H1 (cell line): ENCODE data around the gene NUDT19. TPM values are rescaled to one million over a fixed set of nuclear protein-coding genes. Genes with fewer than 3 reads are reported as not detected.

Source experiments
- CTCF ChIA-PET: fragments of 300-600 bp; sonication (Branson Sonifier 250); formaldehyde crosslinking; loops from one replicate; lab custom pipeline; 2021; ENCODE audit not compliant: partially characterized antibody; lab: Charles Lee
- POLR2A ChIA-PET: fragments of 300-600 bp; sonication (Branson Sonifier 250); formaldehyde crosslinking; loops from one replicate; lab custom pipeline; 2021; ENCODE audit warnings: inconsistent platforms; ENCODE audit not compliant: partially characterized antibody; lab: Charles Lee
- DNase-seq, 2 experiments: peaks; one replicate each; pipeline versions ENCODE4 v3.0.0 to v3.0.0-alpha.2; 2010 to 2022; ENCODE audit warnings: low spot score in 2 of 2, low read depth in 1 of 2, mixed read lengths in 1 of 2
- FAIRE-seq: peaks from 2 replicates; lab custom pipeline; 2011; peaks lifted over from hg19 to GRCh38; lab: Jason Lieb, UNC
- H2AFZ ChIP-seq: 2 replicates; pipeline ENCODE4 v1.8.1; 2012; ENCODE audit warnings: low read length, inconsistent platforms
- H2AK5ac ChIP-seq: 2 replicates; pipeline ENCODE4 v1.6.1; 2013; ENCODE audit warnings: low read depth, low read length
- H2BK120ac ChIP-seq: replicated peaks from 2 replicates; pipeline ENCODE3; 2013; ENCODE audit warnings: low read depth, low read length, inconsistent platforms
- H2BK12ac ChIP-seq: 2 replicates; pipeline ENCODE4 v1.6.1; 2013; ENCODE audit warnings: low read depth, low read length
- H2BK15ac ChIP-seq: 2 replicates; pipeline ENCODE4 v1.6.1; 2013; ENCODE audit warnings: low read length
- H2BK20ac ChIP-seq: 2 replicates; pipeline ENCODE4 v1.6.1; 2013; ENCODE audit warnings: low read length
- H2BK5ac ChIP-seq: 2 replicates; pipeline ENCODE4 v1.6.1; 2013; ENCODE audit warnings: low read depth, low read length
- H3K14ac ChIP-seq: 2 replicates; pipeline ENCODE4 v1.6.1; 2013; ENCODE audit warnings: inconsistent platforms; ENCODE audit not compliant: insufficient read length
- H3K18ac ChIP-seq: 2 replicates; pipeline ENCODE4 v1.6.1; 2013; ENCODE audit warnings: low read length; ENCODE audit errors: extremely low read depth
- H3K23ac ChIP-seq: 2 replicates; pipeline ENCODE4 v1.6.1; 2013; ENCODE audit warnings: inconsistent platforms; ENCODE audit not compliant: insufficient read length
- H3K23me2 ChIP-seq: 2 replicates; pipeline ENCODE4 v1.6.1; 2013; ENCODE audit warnings: low read depth, low read length
- H3K27ac ChIP-seq: 2 replicates; pipeline ENCODE4 v1.6.1; 2011; ENCODE audit warnings: low read depth, low read length, inconsistent platforms
- H3K27me3 ChIP-seq, 4 experiments: replicated peaks in 1 of 4; 1 replicate in 1 of 4; 2 replicates in 3 of 4; pipeline versions ENCODE4 v1.6.1 to v1.8.1; 2011 to 2013; ENCODE audit warnings: low read length in 3 of 4, mild to moderate bottlenecking in 3 of 4, inconsistent platforms in 2 of 4, mixed read lengths in 2 of 4, moderate library complexity in 1 of 4; ENCODE audit not compliant: control insufficient read depth in 3 of 4, insufficient read depth in 3 of 4; ENCODE audit errors: extremely low read depth in 1 of 4
- H3K36me3 ChIP-seq, 4 experiments: 2 replicates each; pipeline versions ENCODE4 v1.6.1 to v1.8.1; 2011 to 2013; ENCODE audit warnings: mild to moderate bottlenecking in 4 of 4, low read length in 3 of 4, moderate library complexity in 2 of 4, control low read depth in 1 of 4, inconsistent platforms in 1 of 4; ENCODE audit not compliant: insufficient read depth in 4 of 4, control insufficient read depth in 2 of 4
- H3K4ac ChIP-seq: replicated peaks from 2 replicates; pipeline ENCODE3; 2013; ENCODE audit warnings: low read length, low read depth, mixed read lengths, inconsistent platforms; ENCODE audit not compliant: insufficient read length
- H3K4me1 ChIP-seq, 4 experiments: replicated peaks in 1 of 4; 1 replicate in 1 of 4; 2 replicates in 3 of 4; pipeline versions ENCODE4 v1.6.1 to v1.8.1; 2011 to 2013; ENCODE audit warnings: low read length in 3 of 4, inconsistent platforms in 2 of 4, mixed read lengths in 1 of 4; ENCODE audit not compliant: insufficient read depth in 4 of 4, control insufficient read depth in 3 of 4
- H3K4me2 ChIP-seq, 2 experiments: 2 replicates each; pipeline versions ENCODE4 v1.6.1 to v1.8.1; 2011 to 2013; ENCODE audit warnings: low read depth in 2 of 2, low read length in 2 of 2, control low read depth in 1 of 2, inconsistent platforms in 1 of 2, mild to moderate bottlenecking in 1 of 2; ENCODE audit not compliant: insufficient read depth in 1 of 2
- H3K4me3 ChIP-seq, 4 experiments: fragments of 200-600, 300-600 bp in 1 of 4; sonication (generic), shearing (Covaris generic), sonication (Bioruptor Twin) in 1 of 4; 2 replicates each; pipeline versions ENCODE4 v1.5.1 to v1.8.1; 2011 to 2016; ENCODE audit warnings: low read length in 4 of 4, low read depth in 3 of 4, control low read depth in 2 of 4, inconsistent platforms in 2 of 4, mild to moderate bottlenecking in 2 of 4, mixed read lengths in 1 of 4, moderate library complexity in 1 of 4; ENCODE audit not compliant: insufficient read depth in 2 of 4; ENCODE audit errors: extremely low read depth in 1 of 4
- H3K56ac ChIP-seq: replicated peaks from 2 replicates; pipeline ENCODE3; 2013; ENCODE audit warnings: low read depth, mild to moderate bottlenecking, mixed read lengths, low read length, inconsistent platforms; ENCODE audit not compliant: insufficient read length
- H3K79me1 ChIP-seq: 2 replicates; pipeline ENCODE4 v1.6.1; 2013; ENCODE audit warnings: low read depth, low read length, control low read depth
- H3K79me2 ChIP-seq, 2 experiments: 2 replicates each; pipeline versions ENCODE4 v1.6.1 to v1.8.1; 2012 to 2013; ENCODE audit warnings: low read length in 2 of 2, mild to moderate bottlenecking in 2 of 2, inconsistent platforms in 1 of 2; ENCODE audit not compliant: insufficient read depth in 2 of 2, control insufficient read depth in 1 of 2
- H3K9ac ChIP-seq, 4 experiments: replicated peaks in 1 of 4; 1 replicate in 1 of 4; 2 replicates in 3 of 4; pipeline versions ENCODE4 v1.6.1 to v1.8.1; 2011 to 2013; ENCODE audit warnings: low read depth in 3 of 4, low read length in 3 of 4, control low read depth in 2 of 4, mild to moderate bottlenecking in 2 of 4, moderate library complexity in 2 of 4, inconsistent platforms in 1 of 4; ENCODE audit errors: extremely low read depth in 1 of 4
- H3K9me3 ChIP-seq, 2 experiments: 2 replicates each; pipeline versions ENCODE4 v1.6.1 to v1.8.1; 2012 to 2013; ENCODE audit warnings: mild to moderate bottlenecking in 2 of 2, moderate library complexity in 2 of 2, control low read depth in 1 of 2, inconsistent platforms in 1 of 2, low read depth in 1 of 2, low read length in 1 of 2, mixed read lengths in 1 of 2; ENCODE audit not compliant: insufficient read depth in 2 of 2
- H4K20me1 ChIP-seq, 2 experiments: replicated peaks in 1 of 2; 2 replicates each; pipeline versions ENCODE3 to v1.8.1; 2011 to 2013; ENCODE audit warnings: inconsistent platforms in 2 of 2, low read length in 2 of 2, mild to moderate bottlenecking in 1 of 2; ENCODE audit not compliant: insufficient read depth in 2 of 2, control insufficient read depth in 1 of 2
- H4K5ac ChIP-seq: 2 replicates; pipeline ENCODE4 v1.6.1; 2013; ENCODE audit warnings: low read length, low read depth, mixed read lengths, inconsistent platforms; ENCODE audit not compliant: insufficient read length
- H4K8ac ChIP-seq: 2 replicates; pipeline ENCODE4 v1.8.0; 2013; ENCODE audit warnings: mild to moderate bottlenecking, moderate library complexity, low read length, inconsistent platforms; ENCODE audit not compliant: insufficient read depth; ENCODE audit errors: extremely low read depth
- H4K91ac ChIP-seq: replicated peaks from 2 replicates; pipeline ENCODE3; 2013; ENCODE audit warnings: low read length, mixed read lengths, inconsistent platforms; ENCODE audit not compliant: insufficient read length
- EZH2 ChIP-seq: fragments of 200-600 bp; sonication (generic); IDR thresholded peaks from 2 replicates; pipeline ENCODE4 v1.7.1; 2012; ENCODE audit warnings: low read depth, mild to moderate bottlenecking, moderate library complexity, low read length, inconsistent platforms; ENCODE audit not compliant: severe bottlenecking
- POLR2A ChIP-seq, 2 experiments: IDR thresholded peaks; 1 replicate in 1 of 2; 2 replicates in 1 of 2; pipeline ENCODE4 v1.6.1; 2011; ENCODE audit warnings: low read depth in 2 of 2, low read length in 2 of 2, mild to moderate bottlenecking in 2 of 2; ENCODE audit errors: control extremely low read depth in 1 of 2
- RAD21 ChIP-seq, 2 experiments: IDR thresholded peaks in 1 of 2; conservative IDR thresholded peaks in 1 of 2; 2 replicates each; pipeline ENCODE4 v1.6.1; 2011; ENCODE audit warnings: low read depth in 2 of 2, low read length in 2 of 2, improper control_type of control experiment in 1 of 2, inconsistent platforms in 1 of 2, mild to moderate bottlenecking in 1 of 2, moderate library complexity in 1 of 2
- SP1 ChIP-seq: IDR thresholded peaks from 2 replicates; pipeline ENCODE4 v1.6.1; 2011; ENCODE audit warnings: low read depth, low read length
- WGBS, 2 experiments: shearing (Covaris generic) in 1 of 2; methylation state at CpG; one replicate each; pipeline versions ENCODE4 v1.1.6 to v1.1.7; 2013 to 2015; ENCODE audit warnings: low lambda C conversion rate in 2 of 2, mixed read lengths in 2 of 2, inconsistent platforms in 1 of 2, low coverage in 1 of 2, missing lambda C conversion rate in 1 of 2; ENCODE audit not compliant: insufficient replicate concordance in 2 of 2, insufficient coverage in 1 of 2, insufficient read length in 1 of 2; ENCODE audit errors: extremely low coverage in 1 of 2, missing lambda C conversion rate in 1 of 2; 5-methylcytosine and 5-hydroxymethylcytosine counted together
- polyA plus RNA-seq, 7 experiments: library from polyadenylated mRNA; depleted of rRNA in 3 of 7; stranded (reverse) in 5 of 7; unstranded in 2 of 7; fragments of >200 nt in 5 of 7; fragments of 200-250 nt in 2 of 7; gene quantifications; 1 replicate in 5 of 7; 2 replicates in 1 of 7; 4 replicates in 1 of 7; pipeline versions ENCODE4 v1.2.1 to v1.2.3, GENCODE V29; 2011 to 2013; ENCODE audit warnings: missing spikeins in 2 of 7, mixed read lengths in 2 of 7
- total RNA-seq: library from RNA; stranded (reverse); fragmentation: NEBNext Ultra II Directional; extraction: Animal tissue kit (Norgen Biotek cat#: 25700); gene quantifications from 2 replicates; pipeline ENCODE4 v1.2.1, GENCODE V29; 2021
- TF ChIP-seq, protein P1 (sequence below), 3 experiments: IDR thresholded peaks; 1 replicate in 2 of 3; 2 replicates in 1 of 3; pipeline versions ENCODE4 v1.5.1 to v1.6.1; 2011; ENCODE audit warnings: low read length in 3 of 3, mild to moderate bottlenecking in 3 of 3, inconsistent platforms in 2 of 3, low read depth in 1 of 3, moderate library complexity in 1 of 3; ENCODE audit not compliant: insufficient read depth in 1 of 3; ENCODE audit errors: control extremely low read depth in 1 of 3

NUDT19 gene
- total and polyA plus RNA-seq, 2 of the 8 experiments (the other 6 are each of a cell fraction or from before 2014, with no cell fraction given), result 2.0 to 3.3 TPM

DNA sequence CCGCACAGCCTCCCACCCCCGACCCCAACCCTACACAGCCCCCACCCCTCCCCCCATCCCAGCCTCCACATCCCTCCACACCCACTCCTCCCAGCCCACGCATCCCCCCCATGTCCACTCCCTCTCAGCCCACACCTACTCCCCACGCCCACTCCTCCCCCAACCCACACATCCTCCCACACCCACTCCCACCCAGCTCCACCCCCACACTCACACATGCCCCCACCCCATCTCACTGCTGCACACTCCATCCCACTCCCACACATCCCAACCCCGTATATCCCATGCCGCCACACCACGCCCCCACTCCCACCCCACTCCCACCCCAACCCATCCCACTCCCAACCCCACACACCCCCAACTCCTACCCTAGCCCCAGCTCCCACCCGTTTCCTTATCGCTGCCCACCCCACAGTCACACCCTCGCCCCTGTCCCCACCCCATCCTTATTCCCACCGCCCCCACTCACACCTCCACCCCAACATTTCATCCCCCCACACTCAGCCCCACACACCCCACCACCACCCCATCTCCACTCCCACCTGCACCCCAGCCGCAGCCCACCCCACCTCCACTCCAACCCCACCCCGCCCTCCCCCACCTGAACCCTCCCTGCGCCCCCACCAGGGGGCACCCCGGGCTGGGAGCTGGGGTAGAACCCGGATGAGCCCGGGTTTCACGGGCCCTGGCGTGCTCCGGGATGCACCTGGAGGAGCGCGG is 28.8 kb downstream of the NUDT19 start:
- Histone ChIP-seq H2BK5ac (no peak overlapping the region), H2BK20ac (no peak overlapping the region), H3K36me3 (no peaks in the 10 kb centered on the region), H2AFZ (no peak overlapping the region), H2BK120ac (no peak overlapping the region), H3K9ac (no peak overlapping the region), H3K4me2 (no peak overlapping the region), H3K4me3 (no peak overlapping the region), H3K23me2 (peaks cover 1% of the 10 kb centered on the region; the same call in 1 of the 2 replicates), H4K8ac (no peak overlapping the region), H3K27ac (no peak overlapping the region), H3K79me2 (no peaks in the 10 kb centered on the region), H2BK15ac (no peak overlapping the region), H3K56ac (no peak overlapping the region), H3K18ac (no peak overlapping the region), H4K91ac (no peak overlapping the region), H2AK5ac (no peak overlapping the region), H4K20me1 (no peaks in the 10 kb centered on the region), H4K5ac (no peak overlapping the region), H3K9me3 (peaks cover 0 to 5% of the 10 kb centered on the region in 2 experiments; a peak in 1 of 4 replicates), H3K4ac (no peak overlapping the region), H2BK12ac (no peak overlapping the region), H3K79me1 (no peaks in the 10 kb centered on the region)
- ChIA-PET CTCF (interaction anchor here (0.6 to 1.0 kb wide), 3 partner anchors 12 to 84 kb away, joined by 3 to 4 read pairs (median 3); no protein-coding TSS in a partner anchor), POLR2A (no interaction called here)
- no peak for DNase-seq
- peak; percentile 32 to 55; a peak in 3 of 4 replicates for TF ChIP-seq RAD21 (IDR thresholded peaks at IDR 0.05 in 1 of 2, conservative IDR thresholded peaks at IDR 0.05 in 1 of 2; ENCODE audit: low read depth in 2 of 2, low read length in 2 of 2)
- no peak for TF ChIP-seq SP1
- TF ChIP-seq POLR2A (IDR thresholded peaks at IDR 0.05; ENCODE audit: control extremely low read depth in 1 of 2, low read depth in 2 of 2, low read length in 2 of 2), result no peak
- TF ChIP-seq, protein P1, sequence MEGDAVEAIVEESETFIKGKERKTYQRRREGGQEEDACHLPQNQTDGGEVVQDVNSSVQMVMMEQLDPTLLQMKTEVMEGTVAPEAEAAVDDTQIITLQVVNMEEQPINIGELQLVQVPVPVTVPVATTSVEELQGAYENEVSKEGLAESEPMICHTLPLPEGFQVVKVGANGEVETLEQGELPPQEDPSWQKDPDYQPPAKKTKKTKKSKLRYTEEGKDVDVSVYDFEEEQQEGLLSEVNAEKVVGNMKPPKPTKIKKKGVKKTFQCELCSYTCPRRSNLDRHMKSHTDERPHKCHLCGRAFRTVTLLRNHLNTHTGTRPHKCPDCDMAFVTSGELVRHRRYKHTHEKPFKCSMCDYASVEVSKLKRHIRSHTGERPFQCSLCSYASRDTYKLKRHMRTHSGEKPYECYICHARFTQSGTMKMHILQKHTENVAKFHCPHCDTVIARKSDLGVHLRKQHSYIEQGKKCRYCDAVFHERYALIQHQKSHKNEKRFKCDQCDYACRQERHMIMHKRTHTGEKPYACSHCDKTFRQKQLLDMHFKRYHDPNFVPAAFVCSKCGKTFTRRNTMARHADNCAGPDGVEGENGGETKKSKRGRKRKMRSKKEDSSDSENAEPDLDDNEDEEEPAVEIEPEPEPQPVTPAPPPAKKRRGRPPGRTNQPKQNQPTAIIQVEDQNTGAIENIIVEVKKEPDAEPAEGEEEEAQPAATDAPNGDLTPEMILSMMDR (IDR thresholded peaks at IDR 0.05; ENCODE audit: control extremely low read depth in 1 of 3, insufficient read depth in 1 of 3, low read depth in 1 of 3, low read length in 3 of 3), result peak in 2 of 3 experiments; percentile 16 to 24; a peak in 1 of 4 replicates
- no peak for TF ChIP-seq EZH2
- TF ChIP-seq, all 59 proteins: peak for 2
- WGBS, 2 experiments, result 80% methylated on average over 3 of the region's 22 CpGs; no CpG with 5 or more reads in 1 of the 2 experiments
- Histone ChIP-seq H3K14ac (no peak overlapping the region), H3K23ac (no peak overlapping the region), H3K27me3 (no peaks in the 10 kb centered on the region), H3K4me1 (peaks cover 0 to 3% (median 1%) of the 10 kb centered on the region in 4 experiments; a peak in 2 of 7 replicates)
- no peak for FAIRE-seq
